B cell (primary cell): ENCODE measurements around the gene BABAM2. TPM values are rescaled to one million over a fixed set of nuclear protein-coding genes. Genes with fewer than 3 reads are reported as not detected.

Experiments
- ATAC-seq: fragments of 200-7000 bp; cut with Tn5 transposase; one replicate; pipeline ENCODE4 v1.10.0; 2021; ENCODE audit warnings: low read depth, mild to moderate bottlenecking, moderate number of reproducible peaks, moderate library complexity
- CTCF ChIA-PET: fragments of 350-600 bp; sonication (Branson Sonifier 250); formaldehyde crosslinking; loops from one replicate; lab custom pipeline; 2021; ENCODE audit warnings: antibody characterized with exemption, inconsistent platforms; lab: Charles Lee
- POLR2A ChIA-PET: fragments of 350-600 bp; sonication (Branson Sonifier 250); formaldehyde crosslinking; loops from one replicate; lab custom pipeline; 2021; ENCODE audit warnings: antibody characterized with exemption; lab: Charles Lee
- DNase-seq: peaks from one replicate; pipeline ENCODE4 v3.0.0; 2013
- H2AFZ ChIP-seq: 2 replicates; pipeline ENCODE4 v1.6.1; 2012; ENCODE audit warnings: mild to moderate bottlenecking, low read depth, low read length; ENCODE audit not compliant: insufficient read depth, poor library complexity, severe bottlenecking
- H3K27ac ChIP-seq, 2 donors: 1 replicate in 1 of 2; 2 replicates in 1 of 2; pipeline ENCODE4 v1.5.1; 2012 to 2013; ENCODE audit warnings: low read length in 2 of 2, mild to moderate bottlenecking in 2 of 2, moderate library complexity in 1 of 2
- H3K27me3 ChIP-seq, 4 experiments: fragments of 200-600 bp in 1 of 4; sonication (generic) in 1 of 4; replicated peaks in 1 of 4; 1 replicate in 2 of 4; 2 replicates in 2 of 4; pipeline versions ENCODE4 v1.6.1 to v1.7.0; 2013 to 2016; ENCODE audit warnings: low read length in 3 of 4, mild to moderate bottlenecking in 2 of 4, mixed read lengths in 1 of 4, moderate library complexity in 1 of 4; ENCODE audit not compliant: insufficient read depth in 4 of 4, control insufficient read depth in 3 of 4; ENCODE audit errors: control extremely low read depth in 1 of 4
- H3K36me3 ChIP-seq, 2 experiments: replicated peaks in 1 of 2; 1 replicate in 1 of 2; 2 replicates in 1 of 2; pipeline versions ENCODE4 v1.6.1 to v1.7.1; 2013; ENCODE audit warnings: low read length in 1 of 2; ENCODE audit not compliant: insufficient read depth in 2 of 2, control insufficient read depth in 1 of 2; ENCODE audit errors: control extremely low read depth in 1 of 2, extremely low read depth in 1 of 2
- H3K4me1 ChIP-seq, 2 donors: fragments of 200-600 bp in 1 of 2; sonication (generic) in 1 of 2; 1 replicate in 1 of 2; 2 replicates in 1 of 2; pipeline versions ENCODE4 v1.5.1 to v1.6.1; 2013 to 2017; ENCODE audit warnings: low read length in 2 of 2; ENCODE audit not compliant: control insufficient read depth in 2 of 2, insufficient read depth in 2 of 2
- H3K4me2 ChIP-seq: replicated peaks from 2 replicates; pipeline ENCODE3; 2012; ENCODE audit warnings: mild to moderate bottlenecking, low read depth, low read length; ENCODE audit not compliant: poor library complexity, severe bottlenecking
- H3K4me3 ChIP-seq, 5 experiments: fragments of 200-600 bp in 1 of 5; sonication (generic) in 1 of 5; 1 replicate in 3 of 5; 2 replicates in 2 of 5; pipeline versions ENCODE4 v1.5.1 to v1.7.0; 2011 to 2016; ENCODE audit warnings: low read length in 4 of 5, mild to moderate bottlenecking in 4 of 5, low read depth in 2 of 5, control low read depth in 1 of 5, moderate library complexity in 1 of 5; ENCODE audit not compliant: insufficient read depth in 1 of 5; ENCODE audit errors: control extremely low read depth in 1 of 5, extremely low read depth in 1 of 5
- H3K79me2 ChIP-seq: fragments of 200-600 bp; sonication (generic); one replicate; pipeline ENCODE4 v1.6.0; 2016; ENCODE audit warnings: low read length; ENCODE audit not compliant: control insufficient read depth, insufficient read depth
- H3K9ac ChIP-seq: fragments of 200-600 bp; sonication (generic); 2 replicates; pipeline ENCODE4 v1.6.1; 2017; ENCODE audit warnings: mild to moderate bottlenecking, low read length, moderate library complexity
- H3K9me3 ChIP-seq, 3 donors: one replicate each; pipeline versions ENCODE4 v1.6.1 to v1.7.1; 2013; ENCODE audit warnings: low read length in 2 of 3; ENCODE audit not compliant: control insufficient read depth in 2 of 3, insufficient read depth in 1 of 3; ENCODE audit errors: control extremely low read depth in 1 of 3
- H4K20me1 ChIP-seq: 2 replicates; pipeline ENCODE4 v1.6.0; 2012; ENCODE audit warnings: mild to moderate bottlenecking, low read length; ENCODE audit not compliant: insufficient read depth, control insufficient read depth, poor library complexity, severe bottlenecking
- H3K27ac Mint-ChIP-seq: one replicate; pipeline ENCODE4 v1.8.0; 2021; ENCODE audit warnings: mixed read lengths
- H3K27me3 Mint-ChIP-seq: one replicate; pipeline ENCODE4 v1.8.0; 2021; ENCODE audit warnings: mixed read lengths
- H3K4me1 Mint-ChIP-seq: one replicate; pipeline ENCODE4 v1.8.0; 2021; ENCODE audit warnings: mixed read lengths
- H3K4me3 Mint-ChIP-seq: one replicate; pipeline ENCODE4 v1.8.0; 2021; ENCODE audit warnings: mixed read lengths
- H3K9me3 Mint-ChIP-seq: one replicate; pipeline ENCODE4 v1.8.0; 2022; ENCODE audit warnings: mixed read lengths; ENCODE audit not compliant: insufficient read depth
- CTCF ChIP-seq: fragments of 200-600 bp; IDR thresholded peaks from one replicate; pipeline ENCODE4 v1.8.0; 2022; ENCODE audit warnings: antibody characterized with exemption, mild to moderate bottlenecking
- EZH2 ChIP-seq: IDR thresholded peaks from 2 replicates; pipeline ENCODE4 v1.6.1; 2012; ENCODE audit warnings: borderline replicate concordance, low read depth, mild to moderate bottlenecking, moderate library complexity, low read length; ENCODE audit not compliant: insufficient read depth, poor library complexity, severe bottlenecking
- WGBS: methylation state at CpG from one replicate; pipeline ENCODE4 v1.1.5; 2013; ENCODE audit warnings: missing lambda C conversion rate; ENCODE audit not compliant: insufficient coverage; 5-methylcytosine and 5-hydroxymethylcytosine counted together
- intact Hi-C: fragments of 100-400 bp; cut with micrococcal nuclease; formaldehyde crosslinking; loops from one replicate; pipeline ENCODE4 v1.10.0; 2022
- polyA plus RNA-seq: library from polyadenylated mRNA; depleted of rRNA; stranded (reverse); fragments of >200 nt; gene quantifications from 2 replicates; pipeline ENCODE4 v1.2.3, GENCODE V29; 2012
- total RNA-seq, 2 donors: library from RNA; stranded (reverse); fragments of 120-200 nt in 1 of 2; gene quantifications; 1 replicate in 1 of 2; 2 replicates in 1 of 2; pipeline versions ENCODE4 v1.2.3 to v1.2.4, GENCODE V29; 2013 to 2022

BABAM2 gene
- total and polyA plus RNA-seq, 2 donors (not counting 1 experiment from before 2014, with no cell fraction given) = 22.3 to 69.6 TPM

GRCh38 chr2:27916293-27916995, 25.9 kb downstream of the BABAM2 start:
- Histone ChIP-seq H3K4me3 (no peak overlapping the region), H2AFZ (no peak overlapping the region), H3K4me2 (no peak overlapping the region), H4K20me1 (no peaks in the 10 kb centered on the region), H3K4me1 (peaks cover 5 to 9% of the 10 kb centered on the region in 2 donors), H3K9ac (no peak overlapping the region), H3K27ac (no peak overlapping the region), H3K36me3 (peaks cover 0 to 3% of the 10 kb centered on the region in 2 experiments), H3K27me3 (no peaks in the 10 kb centered on the region), H3K79me2 (peaks cover 7% of the 10 kb centered on the region), H3K9me3 (no peaks in the 10 kb centered on the region)
- CTCF ChIA-PET = interaction anchor here (0.7 kb wide), 2 partner anchors 36 to 479 kb away, joined by 5 read pairs; no protein-coding TSS in a partner anchor
- no CpG with 5 or more reads among the region's 1 CpG for WGBS
- DNase-seq (no peak), ATAC-seq (no peak)
- TF ChIP-seq EZH2 (no peak), CTCF (no peak)
- no peaks in the 10 kb centered on the region for H3K9me3 Mint-ChIP-seq
- intact Hi-C loops = no loop called here
- H3K27ac Mint-ChIP-seq = no peak overlapping the region
- H3K4me3 Mint-ChIP-seq = no peak overlapping the region
- peaks cover 20% of the 10 kb centered on the region for H3K4me1 Mint-ChIP-seq
- POLR2A ChIA-PET = no interaction called here
- no peaks in the 10 kb centered on the region for H3K27me3 Mint-ChIP-seq

GRCh38 chr2:27920148-27920885, 29.8 kb downstream of the BABAM2 start:
- intact Hi-C loops = no loop called here
- no peak overlapping the region for H3K27ac ChIP-seq
- ATAC-seq (peak; percentile 76), DNase-seq (peak; percentile 66)
- POLR2A ChIA-PET = interaction anchor here (0.6 kb wide), 1 partner anchor 257 kb away, joined by 5 read pairs; no protein-coding TSS in a partner anchor
- no peaks in the 10 kb centered on the region for H3K9me3 ChIP-seq
- CTCF ChIA-PET = no interaction called here
- peak overlapping the region; percentile 33 for H3K27ac Mint-ChIP-seq
- H3K4me3 Mint-ChIP-seq = peak overlapping the region; percentile 18
- peaks cover 4 to 8% of the 10 kb centered on the region in 2 donors for H3K4me1 ChIP-seq
- peaks cover 16% of the 10 kb centered on the region for H3K4me1 Mint-ChIP-seq
- H3K9me3 Mint-ChIP-seq = no peaks in the 10 kb centered on the region
- H3K27me3 ChIP-seq = no peaks in the 10 kb centered on the region
- no peak overlapping the region for H3K9ac ChIP-seq
- H3K79me2 ChIP-seq = peaks cover 10% of the 10 kb centered on the region
- H4K20me1 ChIP-seq = no peaks in the 10 kb centered on the region
- TF ChIP-seq CTCF (no peak), EZH2 (no peak)
- WGBS = 100% methylated on average over 1 of the region's 4 CpGs
- H2AFZ ChIP-seq = no peak overlapping the region
- H3K27me3 Mint-ChIP-seq = no peaks in the 10 kb centered on the region
- no peak overlapping the region for H3K4me3 ChIP-seq
- no peak overlapping the region for H3K4me2 ChIP-seq
- peaks cover 0 to under 1% of the 10 kb centered on the region in 2 experiments for H3K36me3 ChIP-seq
